ENCODE data around the gene SLC22A24. TPM values are rescaled to one million over a fixed set of nuclear protein-coding genes. Genes with fewer than 3 reads are reported as not detected.

SLC22A24 gene
- total and polyA plus RNA-seq, 4 donors = 0.02 to 0.59 (median 0.42) TPM; not detected in 1

- Histone ChIP-seq H3K9me3 (ENCODE audit: control insufficient read depth in 4 of 4, low read length in 3 of 4) (no peaks in the 10 kb centered on the region), H3K27ac (ENCODE audit: low read depth in 1 of 2, low read length in 2 of 2) (no peak overlapping the region), H3K9ac (ENCODE audit: low read depth in 1 of 2, low read length in 2 of 2) (no peak overlapping the region), H3K4me1 (ENCODE audit: control insufficient read depth in 4 of 4, insufficient read depth in 4 of 4, low read length in 3 of 4) (no peaks in the 10 kb centered on the region), H3K27me3 (ENCODE audit: control insufficient read depth in 4 of 4, insufficient read depth in 4 of 4, low read length in 3 of 4) (no peaks in the 10 kb centered on the region), H3K36me3 (ENCODE audit: control insufficient read depth in 4 of 4, insufficient read depth in 3 of 4, low read depth in 1 of 4, low read length in 3 of 4) (peaks cover 3 to 80% (median 55%) of the 10 kb centered on the region in 4 donors), H3K4me3 (ENCODE audit: low read depth in 1 of 3, low read length in 3 of 3) (no peak overlapping the region)
- TF ChIP-seq MAX (IDR thresholded peaks at IDR 0.05) (no peak), EGR1 (IDR thresholded peaks at IDR 0.05; ENCODE audit: low read depth in 2 of 2) (no peak), HNF4G (IDR thresholded peaks at IDR 0.05) (no peak), GABPA (IDR thresholded peaks at IDR 0.05 in 1 of 2, conservative IDR thresholded peaks at IDR 0.05 in 1 of 2) (no peak), HNF4A (conservative IDR thresholded peaks at IDR 0.05) (no peak), ATF3 (IDR thresholded peaks at IDR 0.05) (no peak), ZBTB33 (IDR thresholded peaks at IDR 0.05) (no peak)
- WGBS = 95% methylated on average over 1 of the region's 1 CpG
- no peak for DNase-seq (ENCODE audit: low spot score)
These were observed 33.9 kb upstream of the SLC22A24 start for GRCh38 chr11:63177872-63178271.

GRCh38 chr11:63165706-63166310 lies 21.8 kb upstream of the SLC22A24 start:
- H3K4me3 ChIP-seq (ENCODE audit: low read depth in 1 of 3, low read length in 3 of 3) = no peak overlapping the region
- no peak for DNase-seq (ENCODE audit: low spot score)
- peaks cover 4 to 58% (median 45%) of the 10 kb centered on the region in 4 donors for H3K36me3 ChIP-seq (ENCODE audit: control insufficient read depth in 4 of 4, insufficient read depth in 3 of 4, low read depth in 1 of 4, low read length in 3 of 4)
- no peak overlapping the region for H3K9ac ChIP-seq (ENCODE audit: low read depth in 1 of 2, low read length in 2 of 2)
- H3K27me3 ChIP-seq (ENCODE audit: control insufficient read depth in 4 of 4, insufficient read depth in 4 of 4, low read length in 3 of 4) = no peaks in the 10 kb centered on the region
- no peaks in the 10 kb centered on the region for H3K9me3 ChIP-seq (ENCODE audit: control insufficient read depth in 4 of 4, low read length in 3 of 4)
- TF ChIP-seq REST (IDR thresholded peaks at IDR 0.05) (no peak), GABPA (IDR thresholded peaks at IDR 0.05 in 1 of 2, conservative IDR thresholded peaks at IDR 0.05 in 1 of 2) (no peak), SP1 (IDR thresholded peaks at IDR 0.05) (no peak), YY1 (IDR thresholded peaks at IDR 0.05) (no peak), TAF1 (conservative IDR thresholded peaks at IDR 0.05) (no peak), JUND (IDR thresholded peaks at IDR 0.05) (no peak), MAX (IDR thresholded peaks at IDR 0.05) (no peak), RXRA (IDR thresholded peaks at IDR 0.05) (no peak), RAD21 (IDR thresholded peaks at IDR 0.05) (no peak), NR2F2 (IDR thresholded peaks at IDR 0.05) (no peak), ATF3 (IDR thresholded peaks at IDR 0.05) (no peak), HNF4G (IDR thresholded peaks at IDR 0.05) (no peak), CTCF (IDR thresholded peaks at IDR 0.05; ENCODE audit: low read depth, low read length, missing input control) (no peak), EGR1 (IDR thresholded peaks at IDR 0.05; ENCODE audit: low read depth in 2 of 2) (no peak), FOXA2 (IDR thresholded peaks at IDR 0.05) (no peak)
- no peak overlapping the region for H3K27ac ChIP-seq (ENCODE audit: low read depth in 1 of 2, low read length in 2 of 2)
- H3K4me1 ChIP-seq (ENCODE audit: control insufficient read depth in 4 of 4, insufficient read depth in 4 of 4, low read length in 3 of 4) = no peaks in the 10 kb centered on the region
- 95% methylated on average over 4 of the region's 4 CpGs for WGBS

Data from liver (tissue), 9 donors.